CD4-positive, alpha-beta T cell treated with Interleukin-4 for 1 hour (primary cell): ENCODE results near the gene KCNIP4.

ENCODE experiments used
- DNase-seq, 2 donors: peaks; one replicate each; pipeline ENCODE4 v3.0.0-alpha.2; 2020 to 2022

The KCNIP4 gene

GRCh38 chr4:21900211-21900610 lies 48.4 kb downstream of the KCNIP4 start:
- no peak for DNase-seq

GRCh38 chr4:21898101-21898500 lies 50.5 kb downstream of the KCNIP4 start:
- DNase-seq = no peak

GRCh38 chr4:21896767-21897166 lies 51.8 kb downstream of the KCNIP4 start:
- DNase-seq = no peak

GRCh38 chr4:21893136-21893535 lies 55.4 kb downstream of the KCNIP4 start:
- DNase-seq = no peak

- DNase-seq = no peak
These were observed 58.3 kb downstream of the KCNIP4 start for GRCh38 chr4:21890231-21890630.

GRCh38 chr4:21888195-21888976 lies 60.2 kb downstream of the KCNIP4 start:
- no peak for DNase-seq

GRCh38 chr4:21887481-21887880 lies 61.1 kb downstream of the KCNIP4 start:
- DNase-seq = no peak

- DNase-seq = no peak
These were observed 62.8 kb downstream of the KCNIP4 start for GRCh38 chr4:21885770-21886169.

GRCh38 chr4:21885241-21885640 lies 63.3 kb downstream of the KCNIP4 start:
- no peak for DNase-seq

- no peak for DNase-seq
These were observed 64.0 kb downstream of the KCNIP4 start for GRCh38 chr4:21884615-21885014.

- no peak for DNase-seq
These were observed 66.3 kb downstream of the KCNIP4 start for GRCh38 chr4:21882051-21882839.

GRCh38 chr4:21879187-21879586 lies 69.4 kb downstream of the KCNIP4 start:
- DNase-seq = no peak

- no peak for DNase-seq
These were observed 71.9 kb downstream of the KCNIP4 start for GRCh38 chr4:21876711-21877110.

- DNase-seq = no peak
These were observed 75.4 kb downstream of the KCNIP4 start for GRCh38 chr4:21873145-21873544.

GRCh38 chr4:21872101-21872500 lies 76.5 kb downstream of the KCNIP4 start:
- no peak for DNase-seq

- no peak for DNase-seq
These were observed 78.4 kb downstream of the KCNIP4 start for GRCh38 chr4:21869978-21870745.

GRCh38 chr4:21864686-21865085 lies 83.9 kb downstream of the KCNIP4 start:
- no peak for DNase-seq

GRCh38 chr4:21862917-21863316 lies 85.7 kb downstream of the KCNIP4 start:
- DNase-seq = no peak

- no peak for DNase-seq
These were observed 89.6 kb downstream of the KCNIP4 start for GRCh38 chr4:21858971-21859370.

GRCh38 chr4:21856754-21857153 lies 91.8 kb downstream of the KCNIP4 start:
- DNase-seq = no peak

- DNase-seq = no peak
These were observed 92.3 kb downstream of the KCNIP4 start for GRCh38 chr4:21856301-21856700.

- no peak for DNase-seq
These were observed 99.5 kb downstream of the KCNIP4 start for GRCh38 chr4:21849077-21849476.

GRCh38 chr4:21848021-21848420 lies 100.6 kb downstream of the KCNIP4 start:
- no peak for DNase-seq

- no peak for DNase-seq
These were observed 102.9 kb downstream of the KCNIP4 start for GRCh38 chr4:21845663-21846062.
